Stimulated activated CD8-positive, alpha-beta memory T cell treated with anti-CD3 and anti-CD28 coated beads, Interleukin-15, amount 100 ng/mL, for 24 hours (primary cell): ENCODE measurements around the gene TECPR1.

Experiments used
- DNase-seq: peaks from one replicate; pipeline ENCODE4 v3.0.0-alpha.2; 2020; ENCODE audit warnings: low read depth

Gene TECPR1

GRCh38 chr7:98191668-98192431 is 60.2 kb downstream of the TECPR1 start:
- DNase-seq, result no peak

GRCh38 chr7:98189559-98189958 is 62.5 kb downstream of the TECPR1 start:
- no peak for DNase-seq

GRCh38 chr7:98187138-98187502 is 64.9 kb downstream of the TECPR1 start:
- DNase-seq, result no peak

GRCh38 chr7:98186452-98187137 is 65.4 kb downstream of the TECPR1 start:
- DNase-seq, result no peak

GRCh38 chr7:98185101-98185500 is 66.9 kb downstream of the TECPR1 start:
- no peak for DNase-seq

GRCh38 chr7:98180751-98181150 is 71.3 kb downstream of the TECPR1 start:
- DNase-seq, result no peak

- no peak for DNase-seq
Measured at GRCh38 chr7:98178762-98179490, 73.1 kb downstream of the TECPR1 start.

- no peak for DNase-seq
Measured at GRCh38 chr7:98178321-98178720, 73.7 kb downstream of the TECPR1 start.

GRCh38 chr7:98177553-98177952 is 74.5 kb downstream of the TECPR1 start:
- no peak for DNase-seq

GRCh38 chr7:98175260-98175940 is 76.6 kb downstream of the TECPR1 start:
- no peak for DNase-seq

GRCh38 chr7:98174334-98175259 is 77.4 kb downstream of the TECPR1 start:
- no peak for DNase-seq

GRCh38 chr7:98171449-98171848 is 80.6 kb downstream of the TECPR1 start:
- no peak for DNase-seq

- DNase-seq, result no peak
Measured at GRCh38 chr7:98170966-98171365, 81.1 kb downstream of the TECPR1 start.

- no peak for DNase-seq
Measured at GRCh38 chr7:98168904-98169621, 83.0 kb downstream of the TECPR1 start.

GRCh38 chr7:98168181-98168903 is 83.7 kb downstream of the TECPR1 start:
- no peak for DNase-seq

- no peak for DNase-seq
Measured at GRCh38 chr7:98167653-98168052, 84.4 kb downstream of the TECPR1 start.

GRCh38 chr7:98166668-98166970 is 85.4 kb downstream of the TECPR1 start:
- DNase-seq, result no peak

- DNase-seq, result peak; percentile 23
Measured at GRCh38 chr7:98165827-98166667, 86.0 kb downstream of the TECPR1 start.
